Sigmoid colon (tissue), 3 donors: ENCODE measurements around the gene SMYD3.

Experiments used
- POLR2A ChIP-seq, 2 donors: fragments of 450-650 bp; IDR thresholded peaks; one replicate each; pipeline ENCODE4 v1.6.1; 2016; ENCODE audit warnings: antibody characterized with exemption in 2 of 2, mild to moderate bottlenecking in 2 of 2, moderate library complexity in 2 of 2
- TF ChIP-seq, protein P1 (sequence below), 4 experiments: fragments of 450-650 bp in 3 of 4; fragments of 200-600 bp in 1 of 4; IDR thresholded peaks; one replicate each; pipeline ENCODE4 v1.5.1; 2016 to 2019; ENCODE audit warnings: antibody characterized with exemption in 4 of 4, mild to moderate bottlenecking in 3 of 4, moderate library complexity in 2 of 4

DNA sequence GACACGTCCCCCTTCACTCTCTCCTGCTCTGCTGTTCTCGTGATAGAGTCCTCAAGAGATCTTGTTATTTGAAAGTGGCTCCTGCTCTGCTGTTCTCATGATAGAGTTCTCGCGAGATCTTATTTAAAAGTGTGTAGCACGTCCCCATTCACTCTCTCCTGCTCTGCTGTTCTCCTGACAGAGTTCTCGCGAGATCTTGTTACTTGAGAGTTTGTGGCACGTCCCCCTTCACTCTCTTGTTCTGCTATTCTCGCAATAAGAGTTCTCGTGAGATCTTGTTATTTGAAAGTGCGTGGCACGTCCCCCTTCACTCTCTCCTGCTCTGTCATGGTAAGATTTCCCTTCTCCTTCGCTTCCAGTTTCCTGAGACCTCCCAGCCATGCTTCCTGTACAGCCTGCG, 47.9 kb downstream of the SMYD3 start:
- TF ChIP-seq, protein P1, sequence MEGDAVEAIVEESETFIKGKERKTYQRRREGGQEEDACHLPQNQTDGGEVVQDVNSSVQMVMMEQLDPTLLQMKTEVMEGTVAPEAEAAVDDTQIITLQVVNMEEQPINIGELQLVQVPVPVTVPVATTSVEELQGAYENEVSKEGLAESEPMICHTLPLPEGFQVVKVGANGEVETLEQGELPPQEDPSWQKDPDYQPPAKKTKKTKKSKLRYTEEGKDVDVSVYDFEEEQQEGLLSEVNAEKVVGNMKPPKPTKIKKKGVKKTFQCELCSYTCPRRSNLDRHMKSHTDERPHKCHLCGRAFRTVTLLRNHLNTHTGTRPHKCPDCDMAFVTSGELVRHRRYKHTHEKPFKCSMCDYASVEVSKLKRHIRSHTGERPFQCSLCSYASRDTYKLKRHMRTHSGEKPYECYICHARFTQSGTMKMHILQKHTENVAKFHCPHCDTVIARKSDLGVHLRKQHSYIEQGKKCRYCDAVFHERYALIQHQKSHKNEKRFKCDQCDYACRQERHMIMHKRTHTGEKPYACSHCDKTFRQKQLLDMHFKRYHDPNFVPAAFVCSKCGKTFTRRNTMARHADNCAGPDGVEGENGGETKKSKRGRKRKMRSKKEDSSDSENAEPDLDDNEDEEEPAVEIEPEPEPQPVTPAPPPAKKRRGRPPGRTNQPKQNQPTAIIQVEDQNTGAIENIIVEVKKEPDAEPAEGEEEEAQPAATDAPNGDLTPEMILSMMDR (IDR thresholded peaks at IDR 0.05), result no peak
- no peak for TF ChIP-seq POLR2A (IDR thresholded peaks at IDR 0.05)
